ENCODE results near the gene DNAH2. TPM values are rescaled to one million over a fixed set of nuclear protein-coding genes. Genes with fewer than 3 reads are reported as not detected.

Gene DNAH2
- total and polyA plus RNA-seq, 2 experiments from 2014 or later, result 0.38 TPM; not detected in 1

GRCh38 chr17:7701681-7702080 lies 15.9 kb upstream of the DNAH2 start:
- TF ChIP-seq POLR2AphosphoS5 (IDR thresholded peaks at IDR 0.05; ENCODE audit: low read depth) (no peak), CTCF (conservative IDR thresholded peaks at IDR 0.05; ENCODE audit: low read depth in 2 of 2) (no peak), EZH2phosphoT487 (IDR thresholded peaks at IDR 0.05; ENCODE audit: unreplicated experiment) (no peak), EZH2 (IDR thresholded peaks at IDR 0.05; ENCODE audit: low read depth, unreplicated experiment) (no peak), ZNF331 (CRISPR knock-in tag; IDR thresholded peaks at IDR 0.05; ENCODE audit: low read depth) (no peak), CREB1 (CRISPR knock-in tag; IDR thresholded peaks at IDR 0.05; ENCODE audit: low read depth) (no peak), ZNF114 (CRISPR knock-in tag; IDR thresholded peaks at IDR 0.05) (no peak), REST (IDR thresholded peaks at IDR 0.05; ENCODE audit: unreplicated experiment) (no peak), ETS1 (IDR thresholded peaks at IDR 0.05) (no peak), JUNB (IDR thresholded peaks at IDR 0.05; ENCODE audit: unreplicated experiment) (no peak), STAT1 (IDR thresholded peaks at IDR 0.05; ENCODE audit: unreplicated experiment) (no peak), ZNF462 (CRISPR knock-in tag; IDR thresholded peaks at IDR 0.05) (no peak), NANOG (IDR thresholded peaks at IDR 0.05; ENCODE audit: borderline replicate concordance) (no peak)
- no peak overlapping the region for H3K27ac Mint-ChIP-seq

More at GRCh38 chr17:7701681-7702080, 15.9 kb upstream of the DNAH2 start:
- peaks cover 22% of the 10 kb centered on the region for H3K4me1 ChIP-seq (ENCODE audit: insufficient read depth)
- Mint-ChIP-seq H3K36me3 (ENCODE audit: low read depth) (peaks cover 9% of the 10 kb centered on the region; the same call in 2 of the 3 replicates), H3K9me3 (no peaks in the 10 kb centered on the region), H3K4me3 (no peak overlapping the region), H3K27me3 (ENCODE audit: insufficient read depth, low read depth, poor library complexity) (peaks cover 17% of the 10 kb centered on the region), H3K4me1 (peaks cover 28% of the 10 kb centered on the region)
- H3K9me2 ChIP-seq (ENCODE audit: insufficient read depth), result no peaks in the 10 kb centered on the region
- no peak overlapping the region for H3K4me3 ChIP-seq
- no peak for ATAC-seq
- no peak overlapping the region for H3K27ac ChIP-seq (ENCODE audit: low read depth)
- no peak overlapping the region for H2AFZ ChIP-seq
- peaks cover 8% of the 10 kb centered on the region for H3K27me3 ChIP-seq (ENCODE audit: insufficient read depth)
- DNase-seq (ENCODE audit: low spot score), result no peak
- no peaks in the 10 kb centered on the region; the same call in 1 of the 2 replicates for H4K20me1 ChIP-seq (replicated peaks; ENCODE audit: insufficient read depth)
- no peak overlapping the region for H3K4me2 ChIP-seq
- H3K36me3 ChIP-seq (ENCODE audit: insufficient read depth), result no peaks in the 10 kb centered on the region
- 0 out of 2 replicates have a peak, but pooled peaks cover 20% of the 10 kb centered on the region for H3F3A ChIP-seq (replicated peaks; ENCODE audit: low read depth)
- no peaks in the 10 kb centered on the region for H3K79me2 ChIP-seq (replicated peaks; ENCODE audit: insufficient read depth)

All from GM23338 (cell line).